ENCODE measurements around the gene ANKRD39.

ANKRD39 gene

DNA sequence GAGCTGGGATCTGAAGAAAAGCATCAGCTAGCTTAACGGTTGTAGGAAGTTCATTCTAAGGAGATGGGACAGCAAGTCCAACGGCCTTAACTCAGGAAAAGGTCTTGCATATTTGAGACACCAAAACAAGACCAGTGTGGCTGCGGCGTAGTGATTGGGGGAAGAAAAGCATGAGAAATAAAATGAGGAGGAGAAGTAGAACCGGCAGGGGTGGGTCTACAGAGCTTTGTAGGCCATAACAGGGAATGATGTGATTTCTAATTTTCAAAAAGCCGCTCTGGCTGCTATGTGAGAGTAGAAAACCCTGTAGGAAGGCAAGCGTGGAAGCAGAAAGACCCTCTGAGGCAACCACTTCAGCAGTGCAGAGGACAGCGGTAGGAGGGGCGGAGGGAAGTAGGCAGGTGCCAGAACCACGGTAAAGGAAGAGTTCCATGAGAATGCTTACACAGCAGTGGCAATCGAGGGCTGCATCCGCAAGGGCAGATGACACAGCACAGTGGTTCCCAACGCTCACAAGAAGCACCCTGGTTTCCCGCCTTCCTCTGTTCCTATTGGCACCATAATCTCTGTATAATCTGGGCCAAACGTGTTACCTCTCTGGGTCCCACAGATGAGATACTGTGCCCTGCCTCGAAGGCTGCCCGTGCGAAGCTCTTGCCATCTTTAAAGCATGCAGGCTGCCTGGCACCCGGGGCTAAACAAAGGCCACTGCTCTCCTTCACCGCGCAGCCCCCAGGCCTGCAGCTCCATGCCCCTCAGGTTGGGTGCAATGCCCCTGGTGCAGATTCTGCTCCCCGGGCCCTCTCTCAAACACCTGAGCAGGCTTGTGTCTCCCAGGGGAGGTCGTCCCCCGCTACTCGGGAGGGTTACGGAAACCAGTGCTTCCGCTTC lies 795 bp downstream of the ANKRD39 start:
- DNase-seq, result peak; percentile 65

GRCh38 chr2:96853321-96853720 lies 4.5 kb downstream of the ANKRD39 start:
- no peak for DNase-seq

DNA sequence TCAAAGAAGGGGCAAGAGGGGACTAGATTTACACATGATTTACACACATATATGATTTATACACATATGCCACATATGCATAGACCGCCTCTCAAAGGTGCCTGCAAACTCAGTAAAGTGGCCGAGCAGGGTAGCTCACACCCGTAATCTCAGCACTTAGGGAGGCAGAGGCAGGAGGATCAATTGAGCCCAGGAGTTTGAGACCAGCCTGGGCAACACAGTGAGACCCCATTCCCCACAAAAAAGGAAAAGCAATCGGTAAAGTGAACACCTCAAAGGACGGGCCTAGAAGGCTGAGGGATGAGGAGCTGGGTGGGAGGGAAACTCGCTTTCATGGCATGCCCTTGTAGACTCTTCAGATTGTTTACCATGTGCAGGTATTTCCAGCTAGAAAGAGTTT lies 5.1 kb downstream of the ANKRD39 start:
- no peak for DNase-seq

DNA sequence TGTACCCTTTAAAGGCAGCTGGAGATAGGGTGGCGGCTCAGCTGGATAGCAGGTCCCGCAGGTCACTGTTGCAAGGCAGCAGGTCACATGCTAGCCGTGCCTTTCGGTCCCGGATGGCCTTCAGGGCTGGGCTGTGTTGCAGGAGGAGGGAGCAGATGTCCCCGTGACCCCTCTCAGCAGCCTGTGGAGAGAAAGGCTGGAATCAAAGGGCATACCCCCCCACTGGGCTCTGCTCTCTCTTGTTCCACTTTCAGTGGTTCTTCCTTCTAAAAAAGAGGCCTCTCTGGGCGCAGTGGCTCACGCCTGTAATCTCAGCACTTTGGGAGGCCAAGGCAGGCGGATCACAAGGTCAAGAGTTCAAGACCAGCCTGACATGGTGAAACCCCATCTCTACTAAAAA lies 9.6 kb downstream of the ANKRD39 start:
- no peak for DNase-seq

DNA sequence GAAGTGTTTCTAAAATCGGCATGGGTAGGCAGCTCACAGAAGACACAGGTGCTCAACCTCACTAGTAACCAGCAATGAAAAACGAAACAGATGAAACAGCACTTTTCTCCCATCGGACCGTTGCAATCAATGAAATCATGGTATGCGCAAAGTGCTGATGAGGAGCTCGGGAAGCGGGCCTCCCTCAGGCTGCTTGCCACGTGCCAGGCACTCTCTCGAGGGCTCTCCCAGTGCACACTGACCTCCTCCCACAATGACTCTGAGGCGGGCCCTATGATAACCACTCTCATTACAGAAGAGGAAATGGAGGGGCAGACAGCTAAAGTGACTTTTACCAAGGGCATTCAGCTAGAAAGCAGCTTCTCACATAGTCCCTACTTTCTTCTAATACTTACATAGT lies 10.2 kb downstream of the ANKRD39 start:
- DNase-seq, result no peak

DNA sequence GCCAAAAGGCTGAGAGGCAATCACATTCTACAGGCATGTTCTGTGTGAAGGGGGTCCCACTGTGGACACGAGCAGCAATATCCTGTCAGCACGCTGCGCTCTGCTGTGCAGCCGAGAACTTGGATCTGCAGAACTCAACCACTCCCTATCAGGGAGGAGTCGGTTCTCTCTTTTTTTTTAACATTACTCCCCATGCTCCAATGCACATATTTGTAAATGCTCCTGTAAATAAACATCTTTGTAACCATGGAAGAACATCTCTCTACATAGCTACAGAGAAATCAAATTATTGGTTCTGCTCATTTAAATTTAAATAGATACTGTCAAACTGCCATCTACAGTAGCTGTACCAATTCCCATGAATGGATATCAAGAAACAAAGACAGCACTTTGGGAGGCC lies 11.0 kb downstream of the ANKRD39 start:
- DNase-seq, result no peak

DNA sequence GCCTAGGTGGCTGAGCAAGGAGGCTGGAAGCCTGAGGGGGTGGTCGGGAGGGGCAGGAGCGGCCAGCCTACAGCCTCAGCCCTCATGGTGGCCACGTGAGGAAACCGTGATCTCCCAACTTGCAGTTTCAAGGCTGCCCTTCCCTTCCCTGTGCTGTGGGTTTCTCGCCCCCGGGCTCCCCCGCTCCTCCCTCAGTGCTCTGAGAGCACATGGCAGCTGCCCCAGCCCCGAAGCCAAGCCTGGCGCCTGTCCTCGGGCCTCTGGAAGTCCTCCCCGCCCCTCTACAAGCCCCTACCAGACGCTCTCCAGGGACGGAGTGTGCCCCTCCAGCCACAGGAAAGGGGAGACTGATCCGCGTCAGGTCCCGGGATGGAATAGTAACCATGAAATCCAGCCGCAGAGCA lies 13.4 kb downstream of the ANKRD39 start:
- DNase-seq, result no peak

DNA sequence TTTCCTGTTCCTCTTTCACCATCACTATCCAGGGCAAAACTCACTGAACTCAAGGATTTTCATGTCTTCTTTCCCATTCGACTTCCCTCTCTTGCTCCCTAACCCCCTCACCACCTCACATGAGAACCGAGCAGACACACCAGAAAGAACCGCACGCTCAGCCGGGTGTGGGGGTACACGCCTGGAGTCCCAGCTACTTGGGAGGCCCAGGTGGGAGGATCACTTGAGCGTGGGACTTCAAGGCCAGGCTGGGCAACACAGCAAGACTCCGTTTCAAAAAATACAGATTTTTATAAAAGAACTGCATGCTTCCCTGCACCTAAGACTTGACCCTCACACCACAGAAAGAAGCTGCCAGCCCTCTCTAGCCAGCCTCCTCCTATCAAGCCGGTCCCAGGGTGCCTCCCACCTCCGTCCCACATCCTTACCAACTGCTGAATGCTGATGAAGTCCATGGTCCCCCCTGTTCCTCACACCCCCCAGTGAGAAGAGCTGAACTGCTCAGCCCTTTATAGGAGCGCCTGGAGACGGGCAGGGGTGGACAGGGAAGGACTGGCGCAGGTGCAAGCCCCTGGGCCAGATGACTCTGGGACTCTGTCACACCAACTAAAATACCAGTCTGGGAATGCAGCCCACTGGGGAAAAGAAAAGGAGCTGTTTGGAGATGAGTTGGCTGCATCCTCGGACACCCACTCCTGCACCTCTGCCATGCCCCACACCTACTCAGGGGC lies 14.1 kb downstream of the ANKRD39 start, which contains the start of gene ANKRD23:
ANKRD23 (minus strand) TSS at position 484 of the 731 bp plus-strand sequence; CDS start at position 455, 29 bp downstream.
- no peak for DNase-seq

DNA sequence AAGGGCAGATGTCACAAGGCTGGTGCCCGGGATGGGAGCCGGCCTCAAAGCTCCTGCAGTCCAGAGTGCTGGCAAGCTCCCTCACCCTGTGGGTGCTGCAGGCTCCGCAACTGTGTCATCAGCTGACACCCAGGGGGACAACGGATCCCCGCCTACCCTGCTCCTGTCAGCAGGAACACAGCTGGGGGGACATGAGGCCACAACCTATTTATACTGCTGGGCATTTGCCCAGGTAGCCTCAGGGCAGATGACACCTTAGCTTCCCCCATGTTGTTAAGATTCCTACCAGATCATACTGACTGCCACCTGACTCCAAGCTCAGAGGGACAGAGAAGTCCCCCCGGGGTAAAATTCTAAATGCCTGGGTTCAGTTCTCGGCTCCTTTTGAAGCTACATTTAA lies 15.2 kb downstream of the ANKRD39 start:
- no peak for DNase-seq

GRCh38 chr2:96841701-96842495 lies 15.9 kb downstream of the ANKRD39 start:
- peak; percentile 19 for DNase-seq

DNA sequence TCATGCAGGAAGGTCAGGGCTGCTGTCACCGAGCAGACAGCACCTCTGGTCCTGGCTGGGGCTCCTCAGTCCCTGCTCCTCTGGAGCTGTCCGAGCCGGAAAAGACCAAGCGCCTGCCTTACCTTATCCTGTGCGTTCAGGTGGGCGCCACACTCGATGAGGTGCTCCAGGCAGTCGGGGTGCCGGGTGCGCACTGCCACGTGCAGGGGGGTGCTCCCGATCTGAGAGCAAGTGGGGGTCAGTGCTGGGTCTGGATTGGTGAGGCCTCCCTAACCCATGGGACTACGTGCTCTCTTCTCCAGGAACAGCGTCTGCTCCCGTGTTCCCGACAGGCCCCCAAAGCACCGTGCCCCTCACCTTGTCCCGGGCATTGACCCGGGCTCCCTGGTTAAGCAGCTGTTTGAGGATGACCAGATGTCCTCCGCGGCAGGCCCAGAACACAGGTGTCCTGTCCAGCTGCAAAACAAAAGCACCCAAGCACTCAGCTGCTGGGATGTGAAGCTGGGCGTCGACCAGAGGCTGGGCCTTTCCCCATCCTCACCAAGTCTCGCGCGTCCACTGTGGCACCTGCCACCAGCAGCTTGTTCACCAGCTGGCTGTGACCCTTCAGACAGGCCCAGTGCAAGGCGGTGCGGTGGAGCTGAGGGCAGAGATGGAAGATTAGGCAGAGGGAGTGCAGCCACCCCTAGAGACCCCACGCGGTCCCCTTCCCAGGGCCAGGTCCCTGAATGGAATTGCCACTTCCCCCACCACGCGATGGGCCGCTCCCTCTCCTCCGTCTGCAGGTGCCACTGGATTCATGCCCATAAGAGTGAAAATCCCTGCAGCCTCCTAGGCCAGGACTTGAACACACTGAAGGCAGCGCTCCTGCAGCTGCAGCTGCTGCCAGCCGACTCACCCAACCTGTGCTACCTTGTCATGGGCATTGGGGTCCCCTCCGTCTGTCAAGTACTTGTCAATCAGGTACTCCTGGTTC lies 17.7 kb downstream of the ANKRD39 start:
- no peak for DNase-seq

- peak; percentile 70 for DNase-seq
These were observed 18.4 kb downstream of the ANKRD39 start for GRCh38 chr2:96839293-96839874.

GRCh38 chr2:96838345-96839292 lies 19.2 kb downstream of the ANKRD39 start:
- no peak for DNase-seq

DNA sequence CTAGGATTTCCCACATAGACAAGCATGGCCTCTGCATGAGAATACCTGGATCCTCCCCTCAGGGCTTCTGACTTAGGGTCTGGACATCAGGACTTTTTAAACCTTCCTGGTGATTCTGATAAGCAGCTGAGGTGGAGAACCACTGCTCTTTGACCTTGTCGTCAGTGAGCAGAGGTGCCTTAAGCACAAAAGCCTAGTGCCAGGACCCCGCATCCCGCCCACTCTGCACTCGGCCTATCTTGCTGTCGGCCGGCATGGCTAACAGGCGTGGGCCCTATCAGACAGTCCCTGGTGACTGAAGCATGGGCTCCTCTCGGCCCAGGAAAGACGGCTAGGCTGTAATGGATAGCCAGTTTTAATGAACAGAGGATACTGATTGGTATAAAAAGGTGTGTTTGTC lies 20.2 kb downstream of the ANKRD39 start:
- no peak for DNase-seq

DNA sequence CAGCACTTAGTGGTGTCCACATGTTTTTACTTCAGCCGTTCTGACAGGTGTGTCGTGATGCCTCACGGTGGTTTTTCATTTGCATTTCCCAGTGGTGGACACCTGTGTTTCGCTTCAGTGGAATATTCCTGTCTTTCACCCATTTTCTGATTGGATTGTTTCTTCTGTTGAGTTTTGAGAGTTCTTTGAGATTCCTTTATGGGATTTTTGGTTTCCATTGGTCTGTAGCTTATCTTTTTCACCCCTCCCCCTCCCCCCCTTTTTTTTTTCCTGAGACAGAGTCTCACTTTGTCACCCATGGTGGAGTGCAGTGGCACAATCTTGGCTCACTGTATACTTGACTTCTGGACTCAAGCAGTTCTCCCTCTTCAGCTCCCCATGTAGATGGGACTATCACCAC lies 22.0 kb downstream of the ANKRD39 start:
- DNase-seq, result no peak

DNA sequence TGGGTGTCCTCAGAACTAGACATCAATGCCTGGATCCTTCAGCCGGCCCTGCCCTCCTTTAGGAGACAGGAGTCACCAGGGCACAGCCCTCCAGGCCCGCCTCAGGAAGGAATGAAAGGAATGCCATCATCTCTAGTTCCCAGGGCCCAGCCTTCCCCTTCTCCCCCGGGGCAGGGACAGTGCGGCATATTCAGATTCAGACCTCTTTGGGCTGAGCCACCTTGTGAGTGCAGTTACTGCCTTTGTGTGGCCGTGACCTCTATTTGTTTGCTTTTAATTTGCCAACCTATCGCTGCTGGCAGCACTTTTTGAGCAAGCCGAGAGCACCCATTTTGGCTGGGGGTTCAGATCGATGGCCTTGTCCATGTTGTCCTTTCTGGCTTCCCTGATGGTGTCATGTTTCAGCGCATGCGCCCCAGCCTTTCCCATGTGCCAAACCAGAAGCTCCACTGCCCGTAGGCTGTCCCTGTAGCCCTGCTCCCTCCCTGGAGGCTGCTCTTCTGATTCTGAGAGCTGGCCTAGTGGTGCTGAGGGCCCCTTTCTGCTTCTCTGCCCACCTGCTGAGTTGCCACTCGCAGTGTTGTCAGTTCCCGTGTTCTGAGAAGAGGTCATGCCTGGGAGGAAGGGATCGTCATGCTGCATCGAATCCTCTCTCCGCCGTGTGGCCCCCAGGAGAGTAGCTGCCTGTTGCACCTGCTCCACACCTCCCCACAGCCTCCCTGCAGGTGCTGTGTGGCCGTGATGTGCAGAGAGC lies 24.9 kb downstream of the ANKRD39 start:
- peak; percentile 67 for DNase-seq

GRCh38 chr2:96832408-96832753 lies 25.4 kb downstream of the ANKRD39 start:
- DNase-seq, result no peak

DNA sequence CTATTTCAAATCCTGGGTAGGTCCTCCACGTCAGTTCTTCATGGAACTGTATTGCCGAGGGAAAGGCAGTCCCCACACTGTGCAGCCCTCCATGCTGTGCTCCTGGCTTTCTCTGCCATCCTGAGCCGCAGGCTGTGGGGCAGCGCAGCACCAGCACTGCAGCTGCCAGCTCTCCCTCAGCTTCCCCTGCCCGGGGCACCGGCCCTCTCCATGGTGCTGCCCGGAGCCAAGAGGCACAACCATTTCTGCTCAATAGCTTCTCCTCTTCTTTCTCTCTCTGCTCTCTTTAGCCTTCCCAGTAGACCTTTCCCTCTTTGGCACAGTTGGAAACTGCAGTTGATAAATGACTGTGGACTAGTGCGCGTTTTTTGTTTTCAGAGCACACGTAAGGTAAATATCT lies 26.1 kb downstream of the ANKRD39 start:
- no peak for DNase-seq

- no peak for DNase-seq
These were observed 27.7 kb downstream of the ANKRD39 start for GRCh38 chr2:96830044-96830562.

Measured in right kidney (tissue), 1 donor.